HEK293 (cell line): ENCODE measurements around the gene SNORC.

Experiments used
- CTCF ChIA-PET: fragments of 350-600 bp; formaldehyde crosslinking; extraction: SDS; loops from one replicate; lab custom pipeline; 2021; ENCODE audit warnings: antibody characterized with exemption; lab: Yijun Ruan, JAX
- POLR2A ChIA-PET: fragments of 300-600 bp; formaldehyde crosslinking; extraction: SDS; loops from one replicate; lab custom pipeline; 2020; ENCODE audit warnings: antibody characterized with exemption, inconsistent platforms; lab: Yijun Ruan, JAX
- H3K27ac ChIP-seq: fragments of 200-500 bp; sonication (Bioruptor generic); 2 replicates; pipeline ENCODE4 v1.5.1; 2014; ENCODE audit warnings: low read depth, low read length, control low read depth, inconsistent platforms; ENCODE audit errors: extremely low read depth
- H3K36me3 ChIP-seq, 2 experiments: fragments of 200-500 bp in 1 of 2; sonication (Bioruptor generic) in 1 of 2; 1 replicate in 1 of 2; 2 replicates in 1 of 2; pipeline ENCODE4 v1.5.1; 2014 to 2017; ENCODE audit warnings: inconsistent platforms in 2 of 2, low read length in 2 of 2; ENCODE audit not compliant: control insufficient read depth in 2 of 2, insufficient read depth in 1 of 2
- H3K4me1 ChIP-seq: fragments of 200-500 bp; sonication (Bioruptor generic); 2 replicates; pipeline ENCODE4 v1.5.1; 2014; ENCODE audit warnings: mild to moderate bottlenecking, low read length, inconsistent platforms; ENCODE audit not compliant: control insufficient read depth, insufficient read depth
- H3K4me3 ChIP-seq: 2 replicates; pipeline ENCODE4 v1.5.1; 2011; ENCODE audit warnings: low read depth, mild to moderate bottlenecking, control low read depth, low read length, moderate library complexity
- H3K9me3 ChIP-seq: fragments of 200-500 bp; sonication (Bioruptor generic); 2 replicates; pipeline ENCODE4 v1.5.1; 2014; ENCODE audit warnings: low read depth, low read length, inconsistent platforms; ENCODE audit not compliant: control insufficient read depth, insufficient read depth
- ATF2 ChIP-seq: fragments of 450-650 bp; formaldehyde crosslinking; IDR thresholded peaks from 2 replicates; pipeline ENCODE4 v1.5.1; 2016; ENCODE audit warnings: missing biosample characterization, missing genetic modification characterization, low read depth
- EGR2 ChIP-seq: fragments of 450-650 bp; formaldehyde crosslinking; IDR thresholded peaks from 2 replicates; pipeline ENCODE4 v1.5.1; 2016; ENCODE audit warnings: low read depth, missing biosample characterization, missing genetic modification characterization
- KLF10 ChIP-seq: fragments of 450-650 bp; IDR thresholded peaks from 2 replicates; pipeline ENCODE4 v1.5.1; 2018; ENCODE audit warnings: missing biosample characterization, mild to moderate bottlenecking, missing genetic modification characterization
- KLF8 ChIP-seq: fragments of 450-650 bp; formaldehyde crosslinking; IDR thresholded peaks from 2 replicates; pipeline ENCODE4 v1.5.1; 2016; ENCODE audit warnings: missing biosample characterization, missing genetic modification characterization
- PRDM2 ChIP-seq: fragments of 450-650 bp; formaldehyde crosslinking; IDR thresholded peaks from 2 replicates; pipeline ENCODE4 v1.5.1; 2016; ENCODE audit warnings: missing biosample characterization, missing genetic modification characterization, borderline replicate concordance
- PRDM6 ChIP-seq: fragments of 450-650 bp; formaldehyde crosslinking; IDR thresholded peaks from 2 replicates; pipeline ENCODE4 v1.5.1; 2017; ENCODE audit warnings: missing biosample characterization, missing genetic modification characterization
- ZFHX2 ChIP-seq: fragments of 450-650 bp; formaldehyde crosslinking; conservative IDR thresholded peaks from 2 replicates; pipeline ENCODE4 v1.5.1; 2016; ENCODE audit warnings: missing biosample characterization, missing genetic modification characterization
- ZNF114 ChIP-seq: fragments of 450-650 bp; formaldehyde crosslinking; IDR thresholded peaks from 2 replicates; pipeline ENCODE4 v1.5.0; 2017; ENCODE audit warnings: missing biosample characterization, missing genetic modification characterization
- ZNF548 ChIP-seq: fragments of 450-650 bp; formaldehyde crosslinking; IDR thresholded peaks from 2 replicates; pipeline ENCODE4 v1.5.1; 2016; ENCODE audit warnings: missing biosample characterization, missing genetic modification characterization
- ZNF664 ChIP-seq: fragments of 450-650 bp; formaldehyde crosslinking; IDR thresholded peaks from 2 replicates; pipeline ENCODE4 v1.5.1; 2016; ENCODE audit warnings: missing biosample characterization, missing genetic modification characterization

Gene SNORC

GRCh38 chr2:232876978-232877441 lies 6.9 kb downstream of the SNORC start:
- CTCF ChIA-PET: interaction anchor here (1.0 kb wide), 1 partner anchor 37 kb away, joined by 3 read pairs; no protein-coding TSS in a partner anchor
- Histone ChIP-seq H3K9me3 (no peaks in the 10 kb centered on the region), H3K27ac (no peak overlapping the region), H3K36me3 (peaks cover 0 to 23% of the 10 kb centered on the region in 2 experiments; a peak in 1 of 3 replicates), H3K4me1 (no peaks in the 10 kb centered on the region), H3K4me3 (no peak overlapping the region)
- POLR2A ChIA-PET: no interaction called here
- TF ChIP-seq ZFHX2 (tag by site-specific recombination) (0 out of 2 replicates have a peak, but pooled peaks have one; percentile 37), ZNF114 (tag by site-specific recombination) (no peak), EGR2 (0 out of 2 replicates have a peak, but pooled peaks have one; percentile 6), ZNF664 (no peak), PRDM2 (no peak)

- ChIA-PET CTCF (interaction anchor here (1.0 kb wide), 1 partner anchor 176 kb away, joined by 6 read pairs; no protein-coding TSS in a partner anchor), POLR2A (no interaction called here)
- H3K4me1 ChIP-seq: no peaks in the 10 kb centered on the region
- TF ChIP-seq ATF2 (tag by site-specific recombination) (no peak), KLF8 (tag by site-specific recombination) (no peak), ZNF548 (tag by site-specific recombination) (no peak), PRDM6 (tag by site-specific recombination) (no peak), KLF10 (no peak)
- TF ChIP-seq, all 188 proteins: peak for 0
- peaks cover 0 to 23% of the 10 kb centered on the region in 2 experiments; a peak in 1 of 3 replicates for H3K36me3 ChIP-seq
- H3K4me3 ChIP-seq: no peak overlapping the region
- H3K9me3 ChIP-seq: no peaks in the 10 kb centered on the region
- H3K27ac ChIP-seq: no peak overlapping the region
These were observed 8.0 kb downstream of the SNORC start for GRCh38 chr2:232877940-232878511.
